Loucy (cell line): ENCODE data around the gene PYDC2.

Experiments used
- H2AFZ ChIP-seq: fragments of 200-600 bp; sonication (generic); 2 replicates; pipeline ENCODE4 v1.6.0; 2016; ENCODE audit warnings: antibody characterized with exemption, mild to moderate bottlenecking, low read length, moderate library complexity
- H3F3A ChIP-seq: fragments of 200-600 bp; 2 replicates; pipeline ENCODE4 v1.6.0; 2016; ENCODE audit warnings: antibody characterized with exemption, low read depth, mild to moderate bottlenecking
- H3K27me3 ChIP-seq: fragments of 200-600 bp; sonication (generic); 2 replicates; pipeline ENCODE4 v1.6.1; 2014; ENCODE audit warnings: low read length, mild to moderate bottlenecking; ENCODE audit not compliant: insufficient read depth, poor library complexity, severe bottlenecking
- H3K36me3 ChIP-seq: fragments of 200-600 bp; sonication (generic); 2 replicates; pipeline ENCODE4 v1.6.1; 2016; ENCODE audit warnings: low read length; ENCODE audit not compliant: insufficient read depth
- H3K4me1 ChIP-seq: fragments of 200-600 bp; sonication (generic); 2 replicates; pipeline ENCODE4 v1.5.1; 2014; ENCODE audit warnings: low read length, mild to moderate bottlenecking; ENCODE audit not compliant: insufficient read depth, poor library complexity, severe bottlenecking
- H3K4me2 ChIP-seq: fragments of 200-600 bp; sonication (generic); 2 replicates; pipeline ENCODE4 v1.6.0; 2014; ENCODE audit warnings: antibody characterized with exemption, low read length, low read depth, mild to moderate bottlenecking; ENCODE audit not compliant: poor library complexity, severe bottlenecking
- H3K4me3 ChIP-seq: fragments of 200-600 bp; sonication (generic); 2 replicates; pipeline ENCODE4 v1.5.1; 2014; ENCODE audit warnings: low read length, mild to moderate bottlenecking, mixed read lengths; ENCODE audit not compliant: poor library complexity, severe bottlenecking
- H3K79me2 ChIP-seq: fragments of 200-600 bp; sonication (generic); 2 replicates; pipeline ENCODE4 v1.6.1; 2014; ENCODE audit warnings: low read length; ENCODE audit not compliant: insufficient read depth
- H3K9ac ChIP-seq: fragments of 200-600 bp; sonication (generic); 2 replicates; pipeline ENCODE4 v1.6.0; 2014; ENCODE audit warnings: mild to moderate bottlenecking, low read depth, low read length, moderate library complexity; ENCODE audit not compliant: poor library complexity, severe bottlenecking
- H3K9me2 ChIP-seq: fragments of 200-600 bp; sonication (generic); replicated peaks from 2 replicates; pipeline ENCODE4 v1.6.1; 2016; ENCODE audit warnings: low read depth, low read length, mixed read lengths
- H3K9me3 ChIP-seq: fragments of 200-600 bp; sonication (generic); 2 replicates; pipeline ENCODE4 v1.6.1; 2014; ENCODE audit warnings: mild to moderate bottlenecking, antibody characterized with exemption, low read length, low read depth; ENCODE audit not compliant: insufficient read depth
- H4K20me1 ChIP-seq: fragments of 200-600 bp; sonication (generic); 2 replicates; pipeline ENCODE4 v1.6.0; 2014; ENCODE audit warnings: antibody characterized with exemption, low read length, mild to moderate bottlenecking; ENCODE audit not compliant: insufficient read depth, poor library complexity, severe bottlenecking
- EZH2phosphoT487 ChIP-seq: fragments of 200-600 bp; IDR thresholded peaks from 2 replicates; pipeline ENCODE4 v1.6.1; 2018; ENCODE audit warnings: antibody characterized with exemption, mild to moderate bottlenecking, moderate library complexity, borderline replicate concordance
- TF ChIP-seq, protein P1 (sequence below): fragments of 200-600 bp; sonication (generic); conservative IDR thresholded peaks from 2 replicates; pipeline ENCODE4 v1.5.1; 2014; ENCODE audit warnings: mild to moderate bottlenecking, antibody characterized with exemption, low read length

Gene PYDC2

GRCh38 chr3:191461113-191461595, at the start of gene PYDC2:
Gene PYDC2 (plus strand): TSS chr3:191461163. CDS start chr3:191461163, 0 bp downstream.
- no peaks in the 10 kb centered on the region for H3K27me3 ChIP-seq
- no peak within 1 kb of the TSS for H3K9ac ChIP-seq
- H3K9me3 ChIP-seq: no peaks in the 10 kb centered on the region
- no peaks in the 10 kb centered on the region for H3K36me3 ChIP-seq
- no peaks in the 10 kb centered on the region for H3K9me2 ChIP-seq
- no peak within 1 kb of the TSS for H2AFZ ChIP-seq
- no peak within 1 kb of the TSS for H3K4me2 ChIP-seq
- H3K79me2 ChIP-seq: no peaks in the 10 kb centered on the region
- TF ChIP-seq, protein P1, sequence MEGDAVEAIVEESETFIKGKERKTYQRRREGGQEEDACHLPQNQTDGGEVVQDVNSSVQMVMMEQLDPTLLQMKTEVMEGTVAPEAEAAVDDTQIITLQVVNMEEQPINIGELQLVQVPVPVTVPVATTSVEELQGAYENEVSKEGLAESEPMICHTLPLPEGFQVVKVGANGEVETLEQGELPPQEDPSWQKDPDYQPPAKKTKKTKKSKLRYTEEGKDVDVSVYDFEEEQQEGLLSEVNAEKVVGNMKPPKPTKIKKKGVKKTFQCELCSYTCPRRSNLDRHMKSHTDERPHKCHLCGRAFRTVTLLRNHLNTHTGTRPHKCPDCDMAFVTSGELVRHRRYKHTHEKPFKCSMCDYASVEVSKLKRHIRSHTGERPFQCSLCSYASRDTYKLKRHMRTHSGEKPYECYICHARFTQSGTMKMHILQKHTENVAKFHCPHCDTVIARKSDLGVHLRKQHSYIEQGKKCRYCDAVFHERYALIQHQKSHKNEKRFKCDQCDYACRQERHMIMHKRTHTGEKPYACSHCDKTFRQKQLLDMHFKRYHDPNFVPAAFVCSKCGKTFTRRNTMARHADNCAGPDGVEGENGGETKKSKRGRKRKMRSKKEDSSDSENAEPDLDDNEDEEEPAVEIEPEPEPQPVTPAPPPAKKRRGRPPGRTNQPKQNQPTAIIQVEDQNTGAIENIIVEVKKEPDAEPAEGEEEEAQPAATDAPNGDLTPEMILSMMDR: no peak
- no peak for TF ChIP-seq EZH2phosphoT487
- H4K20me1 ChIP-seq: no peaks in the 10 kb centered on the region
- no peak within 1 kb of the TSS for H3K4me3 ChIP-seq
- no peaks in the 10 kb centered on the region for H3F3A ChIP-seq
- H3K4me1 ChIP-seq: no peaks in the 10 kb centered on the region

DNA sequence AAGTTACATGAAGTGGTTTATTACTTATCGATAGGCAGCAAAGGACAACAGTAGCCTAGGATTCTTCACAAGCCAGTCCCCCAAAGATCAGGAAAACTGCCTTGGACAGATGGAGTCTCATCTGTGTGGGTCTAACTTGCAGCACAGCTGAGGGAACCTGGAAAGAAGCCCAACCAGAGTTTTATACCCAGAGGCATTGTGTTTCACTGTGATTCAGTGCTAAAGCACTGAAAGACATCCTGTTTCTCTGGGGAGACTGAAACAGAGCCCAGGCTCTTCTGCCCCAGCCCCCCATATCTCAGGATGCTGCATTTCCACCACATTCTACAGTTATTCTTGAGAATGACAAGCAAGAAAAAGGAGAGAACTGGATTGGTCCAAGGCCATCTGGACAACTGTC, 48.2 kb upstream of the PYDC2 start:
- Histone ChIP-seq H3K9ac (no peak overlapping the region), H3K4me2 (no peak overlapping the region), H4K20me1 (no peaks in the 10 kb centered on the region), H3K9me2 (no peaks in the 10 kb centered on the region), H3K79me2 (no peaks in the 10 kb centered on the region), H3K9me3 (no peaks in the 10 kb centered on the region; the same call in 1 of the 2 replicates), H3F3A (no peaks in the 10 kb centered on the region), H3K4me1 (no peaks in the 10 kb centered on the region), H3K36me3 (no peaks in the 10 kb centered on the region), H3K4me3 (no peak overlapping the region), H2AFZ (no peak overlapping the region), H3K27me3 (no peaks in the 10 kb centered on the region)
- TF ChIP-seq, protein P1: no peak
- TF ChIP-seq EZH2phosphoT487: no peak

DNA sequence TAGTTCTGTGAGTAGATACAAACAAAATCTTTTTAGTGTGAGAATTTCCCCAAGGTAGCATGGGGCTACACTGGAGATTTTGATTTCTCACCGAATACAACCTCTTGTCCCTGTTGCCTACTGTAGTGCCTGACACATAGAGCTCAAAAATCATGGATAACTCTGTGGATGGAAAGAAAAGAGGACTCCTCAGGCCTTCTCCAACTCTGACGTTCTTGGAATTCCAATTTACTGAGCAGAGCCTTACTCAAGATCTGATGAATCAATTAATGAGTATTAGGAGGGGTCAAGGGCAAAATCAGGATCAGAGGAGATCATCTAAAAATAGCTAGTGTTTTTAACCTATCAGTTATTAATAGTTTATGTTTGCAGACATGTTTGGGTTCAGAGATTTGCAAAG, 46.7 kb upstream of the PYDC2 start:
- H3K4me1 ChIP-seq: no peaks in the 10 kb centered on the region
- H3K9ac ChIP-seq: no peak overlapping the region
- TF ChIP-seq EZH2phosphoT487: no peak
- TF ChIP-seq, protein P1: no peak
- no peaks in the 10 kb centered on the region for H3K79me2 ChIP-seq
- no peaks in the 10 kb centered on the region for H3K9me2 ChIP-seq
- H4K20me1 ChIP-seq: no peaks in the 10 kb centered on the region
- no peaks in the 10 kb centered on the region for H3F3A ChIP-seq
- no peaks in the 10 kb centered on the region for H3K27me3 ChIP-seq
- H2AFZ ChIP-seq: no peak overlapping the region
- H3K4me3 ChIP-seq: no peak overlapping the region
- no peaks in the 10 kb centered on the region for H3K36me3 ChIP-seq
- H3K4me2 ChIP-seq: no peak overlapping the region
- no peaks in the 10 kb centered on the region; the same call in 1 of the 2 replicates for H3K9me3 ChIP-seq
